Adrenal gland (tissue), 12 donors: ENCODE data around the gene TPSD1. TPM values are rescaled to one million over a fixed set of nuclear protein-coding genes. Genes with fewer than 3 reads are reported as not detected.

Experiments
- DNase-seq, 7 donors: peaks; one replicate each; pipeline ENCODE4 v3.0.0-alpha.2; 2019 to 2020
- H3K27ac ChIP-seq, 5 donors: fragments of 200-600 bp; sonication (generic) in 4 of 5; 1 replicate in 3 of 5; 2 replicates in 2 of 5; pipeline versions ENCODE4 v1.5.1 to v1.8.0; 2016 to 2020; ENCODE audit warnings: mild to moderate bottlenecking in 1 of 5
- H3K27me3 ChIP-seq: fragments of 200-600 bp; 2 replicates; pipeline ENCODE4 v1.8.0; 2021
- H3K36me3 ChIP-seq, 2 donors: fragments of 200-600 bp; replicated peaks in 1 of 2; 1 replicate in 1 of 2; 2 replicates in 1 of 2; pipeline versions ENCODE4 v1.5.1 to v1.8.0; 2018 to 2022
- H3K4me1 ChIP-seq, 2 donors: fragments of 200-600 bp; replicated peaks in 1 of 2; 1 replicate in 1 of 2; 2 replicates in 1 of 2; pipeline versions ENCODE4 v1.5.1 to v1.8.0; 2018 to 2021
- H3K4me3 ChIP-seq, 4 donors: fragments of 200-600 bp; sonication (generic) in 3 of 4; one replicate each; pipeline ENCODE4 v1.5.1; 2016 to 2018
- H3K9me3 ChIP-seq, 3 donors: fragments of 200-600 bp; sonication (generic) in 1 of 3; replicated peaks in 1 of 3; 1 replicate in 2 of 3; 2 replicates in 1 of 3; pipeline versions ENCODE4 v1.5.1 to v1.8.0; 2016 to 2021
- CTCF ChIP-seq, 6 experiments: fragments of 450-650 bp in 4 of 6; fragments of 200-600 bp in 2 of 6; sonication (generic) in 1 of 6; IDR thresholded peaks; 1 replicate in 5 of 6; 2 replicates in 1 of 6; pipeline versions ENCODE4 v1.5.1 to v1.8.0; 2016 to 2021; ENCODE audit warnings: antibody characterized with exemption in 6 of 6, mild to moderate bottlenecking in 2 of 6, moderate library complexity in 1 of 6
- POLR2A ChIP-seq, 2 donors: fragments of 450-650 bp; IDR thresholded peaks; one replicate each; pipeline ENCODE4 v1.6.1; 2017; ENCODE audit warnings: antibody characterized with exemption in 2 of 2, mild to moderate bottlenecking in 2 of 2, moderate library complexity in 1 of 2
- WGBS, 4 donors: extraction: QIAGEN DNeasy Blood & Tissue Kit in 2 of 4; methylation state at CpG; one replicate each; pipeline versions ENCODE4 v1.1.5 to v1.1.7; 2013 to 2017; 5-methylcytosine and 5-hydroxymethylcytosine counted together
- intact Hi-C, 2 donors: fragments of 100-400 bp; cut with DNase I; formaldehyde crosslinking; loops; one replicate each; pipeline versions ENCODE4 v1.14.1 to v1.15.0; 2022 to 2023
- polyA plus RNA-seq, 3 donors: library from polyadenylated mRNA; stranded (reverse); fragments of 200-250 nt in 2 of 3; fragments of 350-450 nt in 1 of 3; fragmentation: Illumina TruSeq in 1 of 3; extraction: RNeasy Lipid Tissue Mini Kit (QIAGEN cat#74804) in 1 of 3; gene quantifications; one replicate each; pipeline ENCODE4 v1.2.3, GENCODE V29; 2013 to 2014
- total RNA-seq, 9 donors: library from RNA; depleted of rRNA in 4 of 9; stranded (reverse); fragments of >200 nt in 4 of 9; fragments of 120-200 nt in 1 of 9; fragmentation: NEBNext Ultra II Directional in 1 of 9; extraction: Animal tissue kit (Norgen Biotek cat#: 25700) in 1 of 9; gene quantifications; one replicate each; pipeline versions ENCODE4 v1.1.0 to v1.2.4, GENCODE V29; 2013 to 2023
- donor health status: healthy with polysubstance abuse.
- donor health status: Bipolar disorder and iron deficiency.
- donor health status: DM: yes; HTN: yes; CAD: no.
- donor health status: DM: no; HTN: no; CAD: no.
- donor health status: DM: no; HTN: no; CAD: no.
- donor health status: DM: yes; HTN: yes; CAD: no.

Gene TPSD1
- total and polyA plus RNA-seq, 12 donors: 0.24 TPM; not detected in 11

GRCh38 chr16:1262846-1263221 is 7.0 kb downstream of the TPSD1 start:
- no peak for TF ChIP-seq CTCF (IDR thresholded peaks at IDR 0.05)
- TF ChIP-seq POLR2A (IDR thresholded peaks at IDR 0.05): no peak
- 64 to 82% (median 74%) methylated on average over 5 to 9 of the region's 9 CpGs for WGBS, 4 donors
- H3K27ac ChIP-seq: no peak overlapping the region
- DNase-seq: no peak
- H3K36me3 ChIP-seq: no peaks in the 10 kb centered on the region
- H3K27me3 ChIP-seq: peaks cover 16% of the 10 kb centered on the region
- no peaks in the 10 kb centered on the region for H3K4me1 ChIP-seq
- no peaks in the 10 kb centered on the region for H3K9me3 ChIP-seq
- no peak overlapping the region for H3K4me3 ChIP-seq
- intact Hi-C loops: no loop called here

- Histone ChIP-seq H3K36me3 (no peaks in the 10 kb centered on the region), H3K4me1 (no peaks in the 10 kb centered on the region), H3K27me3 (peaks cover 16% of the 10 kb centered on the region), H3K4me3 (no peak overlapping the region), H3K9me3 (no peaks in the 10 kb centered on the region), H3K27ac (no peak overlapping the region)
- 71 to 88% (median 74%) methylated on average over 2 to 15 of the region's 15 CpGs for WGBS, 4 donors
- intact Hi-C loops: no loop called here
- DNase-seq: no peak
- TF ChIP-seq POLR2A (IDR thresholded peaks at IDR 0.05) (no peak), CTCF (IDR thresholded peaks at IDR 0.05) (no peak)
Measured at GRCh38 chr16:1263591-1264344, 7.9 kb downstream of the TPSD1 start.

- H3K36me3 ChIP-seq: no peaks in the 10 kb centered on the region
- intact Hi-C loops: no loop called here
- WGBS, 4 donors: 84 to 96% (median 88%) methylated on average over 16 of the region's 16 CpGs
- no peak overlapping the region for H3K27ac ChIP-seq
- H3K9me3 ChIP-seq: no peaks in the 10 kb centered on the region
- no peaks in the 10 kb centered on the region for H3K4me1 ChIP-seq
- H3K4me3 ChIP-seq: no peak overlapping the region
- TF ChIP-seq POLR2A (IDR thresholded peaks at IDR 0.05) (no peak), CTCF (IDR thresholded peaks at IDR 0.05) (no peak)
- no peak for DNase-seq
- H3K27me3 ChIP-seq: peaks cover 9% of the 10 kb centered on the region
Measured at GRCh38 chr16:1264345-1265089, 8.6 kb downstream of the TPSD1 start.

GRCh38 chr16:1265090-1265630 is 9.3 kb downstream of the TPSD1 start:
- no peak for DNase-seq
- peaks cover 2% of the 10 kb centered on the region for H3K27me3 ChIP-seq
- no peak overlapping the region for H3K4me3 ChIP-seq
- TF ChIP-seq POLR2A (IDR thresholded peaks at IDR 0.05) (no peak), CTCF (IDR thresholded peaks at IDR 0.05) (no peak)
- WGBS, 4 donors: 65 to 84% (median 79%) methylated on average over 10 to 13 of the region's 13 CpGs
- no peaks in the 10 kb centered on the region for H3K9me3 ChIP-seq
- intact Hi-C loops: no loop called here
- no peaks in the 10 kb centered on the region for H3K36me3 ChIP-seq
- no peak overlapping the region for H3K27ac ChIP-seq
- H3K4me1 ChIP-seq: no peaks in the 10 kb centered on the region
